ENCODE measurements around the gene SRR.

The SRR gene

DNA sequence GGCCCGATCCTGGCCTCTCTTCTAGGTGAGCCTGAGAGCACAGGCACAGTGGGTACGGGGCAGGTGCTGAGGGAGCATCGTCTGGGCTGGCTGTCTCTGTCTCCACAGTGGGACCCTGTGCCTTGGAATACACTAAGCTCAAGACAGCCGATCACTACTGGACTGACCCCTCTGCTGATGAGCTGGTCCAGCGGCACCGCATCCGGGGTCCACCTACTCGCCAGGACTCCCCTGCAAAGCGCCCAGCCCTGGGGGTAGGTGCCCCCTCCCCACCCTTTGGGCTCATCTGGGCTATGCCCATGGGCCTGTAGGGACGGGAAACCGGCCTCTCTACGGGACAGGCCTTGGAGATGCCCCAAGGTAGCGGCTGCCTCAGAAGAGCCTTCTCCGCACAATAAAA is 59.1 kb downstream of the SRR start:
- Histone ChIP-seq H3K9me3 (ENCODE audit: insufficient read depth, low read length, severe bottlenecking) (no peaks in the 10 kb centered on the region), H3K27me3 (ENCODE audit: insufficient read depth, low read length, poor library complexity) (no peaks in the 10 kb centered on the region), H3K4me2 (ENCODE audit: insufficient read depth, low read length) (no peak overlapping the region), H3K27ac (ENCODE audit: low read length) (no peak overlapping the region), H3K4me1 (ENCODE audit: insufficient read depth, low read length) (no peaks in the 10 kb centered on the region), H4K20me1 (ENCODE audit: insufficient read depth, low read length) (peaks cover 12% of the 10 kb centered on the region), H3K79me2 (ENCODE audit: insufficient read depth, low read length) (0 out of 2 replicates have a peak, but pooled peaks cover 2% of the 10 kb centered on the region), H3K36me3 (ENCODE audit: insufficient read depth, low read length) (peaks cover 69% of the 10 kb centered on the region), H2AFZ (ENCODE audit: low read depth, low read length) (no peak overlapping the region), H3K9ac (ENCODE audit: low read depth, low read length) (no peak overlapping the region), H3K4me3 (ENCODE audit: low read depth in 1 of 2, low read length in 2 of 2) (no peak overlapping the region)
- DNase-seq (no peak), ATAC-seq (ENCODE audit: insufficient read depth, low read depth) (no peak)
- TF ChIP-seq CTCF (IDR thresholded peaks at IDR 0.05; ENCODE audit: borderline replicate concordance, extremely low read depth, low read length, poor library complexity, severe bottlenecking) = no peak
- TF ChIP-seq EZH2 (IDR thresholded peaks at IDR 0.05; ENCODE audit: borderline replicate concordance, low read depth, low read length, severe bottlenecking) = no peak

GRCh38 chr17:2363318-2363717 is 59.6 kb downstream of the SRR start:
- ATAC-seq (ENCODE audit: insufficient read depth, low read depth) (no peak), DNase-seq (no peak)
- no peaks in the 10 kb centered on the region for H3K4me1 ChIP-seq (ENCODE audit: insufficient read depth, low read length)
- no peak overlapping the region for H3K27ac ChIP-seq (ENCODE audit: low read length)
- H2AFZ ChIP-seq (ENCODE audit: low read depth, low read length) = no peak overlapping the region
- peaks cover 9% of the 10 kb centered on the region for H4K20me1 ChIP-seq (ENCODE audit: insufficient read depth, low read length)
- H3K9me3 ChIP-seq (ENCODE audit: insufficient read depth, low read length, severe bottlenecking) = no peaks in the 10 kb centered on the region
- no peaks in the 10 kb centered on the region for H3K27me3 ChIP-seq (ENCODE audit: insufficient read depth, low read length, poor library complexity)
- H3K79me2 ChIP-seq (ENCODE audit: insufficient read depth, low read length) = no peaks in the 10 kb centered on the region
- no peak overlapping the region for H3K4me2 ChIP-seq (ENCODE audit: insufficient read depth, low read length)
- TF ChIP-seq EZH2 (IDR thresholded peaks at IDR 0.05; ENCODE audit: borderline replicate concordance, low read depth, low read length, severe bottlenecking) = no peak
- no peak for TF ChIP-seq CTCF (IDR thresholded peaks at IDR 0.05; ENCODE audit: borderline replicate concordance, extremely low read depth, low read length, poor library complexity, severe bottlenecking)
- no peak overlapping the region for H3K4me3 ChIP-seq (ENCODE audit: low read depth in 1 of 2, low read length in 2 of 2)
- H3K36me3 ChIP-seq (ENCODE audit: insufficient read depth, low read length) = peaks cover 69% of the 10 kb centered on the region
- H3K9ac ChIP-seq (ENCODE audit: low read depth, low read length) = no peak overlapping the region

- TF ChIP-seq EZH2 (IDR thresholded peaks at IDR 0.05; ENCODE audit: borderline replicate concordance, low read depth, low read length, severe bottlenecking) (no peak), CTCF (IDR thresholded peaks at IDR 0.05; ENCODE audit: borderline replicate concordance, extremely low read depth, low read length, poor library complexity, severe bottlenecking) (no peak)
- no peaks in the 10 kb centered on the region for H3K4me1 ChIP-seq (ENCODE audit: insufficient read depth, low read length)
- H3K9ac ChIP-seq (ENCODE audit: low read depth, low read length) = no peak overlapping the region
- no peak overlapping the region for H3K4me2 ChIP-seq (ENCODE audit: insufficient read depth, low read length)
- H4K20me1 ChIP-seq (ENCODE audit: insufficient read depth, low read length) = peaks cover 8% of the 10 kb centered on the region
- peaks cover 68% of the 10 kb centered on the region for H3K36me3 ChIP-seq (ENCODE audit: insufficient read depth, low read length)
- no peak for DNase-seq
- no peak overlapping the region for H3K27ac ChIP-seq (ENCODE audit: low read length)
- H3K9me3 ChIP-seq (ENCODE audit: insufficient read depth, low read length, severe bottlenecking) = no peaks in the 10 kb centered on the region
- no peak for ATAC-seq (ENCODE audit: insufficient read depth, low read depth)
- H3K79me2 ChIP-seq (ENCODE audit: insufficient read depth, low read length) = no peaks in the 10 kb centered on the region
- no peak overlapping the region for H3K4me3 ChIP-seq (ENCODE audit: low read depth in 1 of 2, low read length in 2 of 2)
- no peak overlapping the region for H2AFZ ChIP-seq (ENCODE audit: low read depth, low read length)
- H3K27me3 ChIP-seq (ENCODE audit: insufficient read depth, low read length, poor library complexity) = no peaks in the 10 kb centered on the region
These were observed 60.4 kb downstream of the SRR start for GRCh38 chr17:2363851-2364762.

Measured in DND-41 (cell line).